ENCODE measurements around the gene TTC7B.

The TTC7B gene

GRCh38 chr14:90665321-90666000, 150.8 kb downstream of the TTC7B start:
- DNase-seq = peak; percentile 75

- no peak for DNase-seq
Observed at GRCh38 chr14:90664911-90665310, 151.3 kb downstream of the TTC7B start.

GRCh38 chr14:90663680-90664079, 152.6 kb downstream of the TTC7B start:
- DNase-seq = no peak

- DNase-seq = no peak
Observed at GRCh38 chr14:90663140-90663539, 153.1 kb downstream of the TTC7B start.

GRCh38 chr14:90661866-90662265, 154.4 kb downstream of the TTC7B start:
- peak; percentile 19 for DNase-seq

GRCh38 chr14:90660865-90661570, 155.2 kb downstream of the TTC7B start:
- DNase-seq = no peak

- DNase-seq = no peak
Observed at GRCh38 chr14:90659156-90659555, 157.1 kb downstream of the TTC7B start.

- no peak for DNase-seq
Observed at GRCh38 chr14:90658541-90658967, 157.7 kb downstream of the TTC7B start.

- no peak for DNase-seq
Observed at GRCh38 chr14:90656973-90657372, 159.3 kb downstream of the TTC7B start.

GRCh38 chr14:90655829-90656228, 160.4 kb downstream of the TTC7B start:
- DNase-seq = no peak

GRCh38 chr14:90654831-90655276, 161.4 kb downstream of the TTC7B start:
- no peak for DNase-seq

- no peak for DNase-seq
Observed at GRCh38 chr14:90652626-90653025, 163.6 kb downstream of the TTC7B start.

GRCh38 chr14:90651976-90652560, 164.2 kb downstream of the TTC7B start:
- DNase-seq = no peak

GRCh38 chr14:90651271-90651804, 164.9 kb downstream of the TTC7B start:
- no peak for DNase-seq

- DNase-seq = no peak
Observed at GRCh38 chr14:90649557-90650135, 166.6 kb downstream of the TTC7B start.

GRCh38 chr14:90649083-90649482, 167.1 kb downstream of the TTC7B start:
- no peak for DNase-seq

GRCh38 chr14:90648421-90648820, 167.8 kb downstream of the TTC7B start:
- DNase-seq = no peak

GRCh38 chr14:90647473-90648005, 168.7 kb downstream of the TTC7B start:
- DNase-seq = no peak

- DNase-seq = no peak
Observed at GRCh38 chr14:90645842-90646443, 170.3 kb downstream of the TTC7B start.

- no peak for DNase-seq
Observed at GRCh38 chr14:90644882-90645281, 171.3 kb downstream of the TTC7B start.

GRCh38 chr14:90643982-90644670, 172.1 kb downstream of the TTC7B start:
- no peak for DNase-seq

GRCh38 chr14:90642244-90642717, 173.9 kb downstream of the TTC7B start:
- no peak for DNase-seq

Measured in NCI-H1694 (cell line).